Pons (tissue), 1 donor: ENCODE measurements around the gene ZCRB1.

ENCODE experiments used
- DNase-seq: peaks from one replicate; pipeline ENCODE4 v3.0.0-alpha.2; 2016; ENCODE audit warnings: low spot score

The ZCRB1 gene

GRCh38 chr12:42278128-42278510, 47.8 kb downstream of the ZCRB1 start:
- DNase-seq: no peak

- DNase-seq: no peak
These were observed 48.3 kb downstream of the ZCRB1 start for GRCh38 chr12:42277396-42278127.

- DNase-seq: no peak
These were observed 50.4 kb downstream of the ZCRB1 start for GRCh38 chr12:42275499-42275898.

- DNase-seq: no peak
These were observed 52.2 kb downstream of the ZCRB1 start for GRCh38 chr12:42273706-42274105.

- DNase-seq: no peak
These were observed 55.3 kb downstream of the ZCRB1 start for GRCh38 chr12:42270596-42270995.

- DNase-seq: no peak
These were observed 58.3 kb downstream of the ZCRB1 start for GRCh38 chr12:42267413-42268190.

- DNase-seq: no peak
These were observed 59.2 kb downstream of the ZCRB1 start for GRCh38 chr12:42266579-42267230.

- no peak for DNase-seq
These were observed 63.6 kb downstream of the ZCRB1 start for GRCh38 chr12:42262271-42262670.
